Keratinocyte (primary cell): ENCODE measurements around the gene FAM174B. TPM values are rescaled to one million over a fixed set of nuclear protein-coding genes. Genes with fewer than 3 reads are reported as not detected.

Experiments used
- DNase-seq: peaks from one replicate; pipeline ENCODE4 v3.0.0-alpha.2; 2011; ENCODE audit warnings: low read depth, missing footprints, low spot score
- FAIRE-seq: peaks from 2 replicates; lab custom pipeline; 2011; peaks lifted over from hg19 to GRCh38; lab: Jason Lieb, UNC
- H2AFZ ChIP-seq: 2 replicates; pipeline ENCODE4 v1.6.0; 2012; ENCODE audit warnings: low read length, control low read depth, inconsistent platforms; ENCODE audit not compliant: control insufficient read depth
- H3K27ac ChIP-seq: 2 replicates; pipeline ENCODE4 v1.5.1; 2011; ENCODE audit warnings: low read length; ENCODE audit not compliant: control insufficient read depth, insufficient read depth
- H3K27me3 ChIP-seq: 3 replicates; pipeline ENCODE4 v1.6.0; 2011; ENCODE audit warnings: low read length; ENCODE audit not compliant: control insufficient read depth, insufficient read depth; ENCODE audit errors: extremely low read depth
- H3K36me3 ChIP-seq, 2 experiments: 2 replicates in 1 of 2; 3 replicates in 1 of 2; pipeline ENCODE4 v1.5.1; 2011; ENCODE audit warnings: low read length in 2 of 2, mild to moderate bottlenecking in 1 of 2; ENCODE audit not compliant: control insufficient read depth in 2 of 2, insufficient read depth in 2 of 2; ENCODE audit errors: extremely low read depth in 1 of 2
- H3K4me1 ChIP-seq: 3 replicates; pipeline ENCODE4 v1.5.1; 2011; ENCODE audit warnings: low read length; ENCODE audit not compliant: control insufficient read depth, insufficient read depth; ENCODE audit errors: extremely low read depth
- H3K4me2 ChIP-seq: 3 replicates; pipeline ENCODE4 v1.6.0; 2011; ENCODE audit warnings: low read depth, low read length; ENCODE audit not compliant: control insufficient read depth, insufficient read depth; ENCODE audit errors: extremely low read depth
- H3K4me3 ChIP-seq, 3 experiments: fragments of 200-600 bp in 1 of 3; sonication (generic) in 1 of 3; 2 replicates in 2 of 3; 3 replicates in 1 of 3; pipeline ENCODE4 v1.5.1; 2011 to 2016; ENCODE audit warnings: low read length in 3 of 3, mild to moderate bottlenecking in 3 of 3, control low read depth in 2 of 3, inconsistent platforms in 1 of 3, low read depth in 1 of 3, mixed read lengths in 1 of 3, mixed run types in 1 of 3, moderate library complexity in 1 of 3; ENCODE audit not compliant: control insufficient read depth in 2 of 3, insufficient read depth in 2 of 3; ENCODE audit errors: extremely low read depth in 1 of 3
- H3K79me2 ChIP-seq: 2 replicates; pipeline ENCODE4 v1.6.0; 2012; ENCODE audit warnings: low read length; ENCODE audit not compliant: control insufficient read depth, insufficient read depth
- H3K9ac ChIP-seq: 3 replicates; pipeline ENCODE4 v1.6.0; 2011; ENCODE audit warnings: low read length; ENCODE audit not compliant: control insufficient read depth, insufficient read depth; ENCODE audit errors: extremely low read depth
- H3K9me1 ChIP-seq: 3 replicates; pipeline ENCODE4 v1.6.0; 2011; ENCODE audit warnings: low read length; ENCODE audit not compliant: control insufficient read depth, insufficient read depth; ENCODE audit errors: extremely low read depth
- H3K9me3 ChIP-seq: 2 replicates; pipeline ENCODE4 v1.5.1; 2012; ENCODE audit warnings: low read depth, low read length; ENCODE audit not compliant: control insufficient read depth
- H4K20me1 ChIP-seq: 3 replicates; pipeline ENCODE4 v1.6.0; 2011; ENCODE audit warnings: low read length; ENCODE audit not compliant: control insufficient read depth, insufficient read depth; ENCODE audit errors: extremely low read depth
- EZH2 ChIP-seq: IDR thresholded peaks from one replicate; pipeline ENCODE4 v1.6.1; 2012; ENCODE audit warnings: inconsistent platforms, mild to moderate bottlenecking, low read length, moderate library complexity
- dilution Hi-C: fragments of 300-500 bp; cut with MboI; formaldehyde crosslinking; loops from one replicate; pipeline ENCODE4 v1.7.0; 2020; ENCODE audit warnings: low sequenced_read_pairs; ENCODE audit not compliant: extremely low pct_ligation_motif_present
- polyA plus RNA-seq, 5 experiments: library from polyadenylated mRNA; depleted of rRNA in 3 of 5; stranded (reverse) in 3 of 5; stranded (forward) in 1 of 5; unstranded in 1 of 5; fragments of >200 nt; gene quantifications; 1 replicate in 1 of 5; 2 replicates in 3 of 5; 3 replicates in 1 of 5; pipeline versions ENCODE4 v1.2.1 to v1.2.3, GENCODE V29; 2011 to 2012; ENCODE audit warnings: missing spikeins in 2 of 5, low read depth in 1 of 5, low replicate concordance in 1 of 5
- TF ChIP-seq, protein P1 (sequence below), 3 experiments: IDR thresholded peaks in 1 of 3; conservative IDR thresholded peaks in 1 of 3; optimal IDR thresholded peaks in 1 of 3; 2 replicates in 2 of 3; 3 replicates in 1 of 3; pipeline versions ENCODE3 to v1.5.1; 2011; ENCODE audit warnings: low read length in 3 of 3, mild to moderate bottlenecking in 3 of 3, moderate library complexity in 2 of 3, control low read depth in 1 of 3, inconsistent platforms in 1 of 3; ENCODE audit not compliant: insufficient read depth in 2 of 3; ENCODE audit errors: extremely low read depth in 1 of 3

FAM174B gene
- polyA plus RNA-seq, 1 donor (not counting 4 experiments of a cell fraction or from before 2014, with no cell fraction given): 0.73 TPM

- dilution Hi-C loops: no loop called here
- Histone ChIP-seq H3K9me3 (no peaks in the 10 kb centered on the region), H3K27ac (no peak overlapping the region), H3K4me3 (no peak overlapping the region), H3K27me3 (peaks cover 30% of the 10 kb centered on the region), H3K79me2 (no peaks in the 10 kb centered on the region), H3K4me2 (peak overlapping the region; percentile 15), H3K9ac (no peak overlapping the region), H4K20me1 (no peaks in the 10 kb centered on the region), H3K36me3 (no peaks in the 10 kb centered on the region), H2AFZ (no peak overlapping the region), H3K9me1 (no peaks in the 10 kb centered on the region), H3K4me1 (no peaks in the 10 kb centered on the region)
- no peak for DNase-seq
- no peak for FAIRE-seq
- TF ChIP-seq, protein P1, sequence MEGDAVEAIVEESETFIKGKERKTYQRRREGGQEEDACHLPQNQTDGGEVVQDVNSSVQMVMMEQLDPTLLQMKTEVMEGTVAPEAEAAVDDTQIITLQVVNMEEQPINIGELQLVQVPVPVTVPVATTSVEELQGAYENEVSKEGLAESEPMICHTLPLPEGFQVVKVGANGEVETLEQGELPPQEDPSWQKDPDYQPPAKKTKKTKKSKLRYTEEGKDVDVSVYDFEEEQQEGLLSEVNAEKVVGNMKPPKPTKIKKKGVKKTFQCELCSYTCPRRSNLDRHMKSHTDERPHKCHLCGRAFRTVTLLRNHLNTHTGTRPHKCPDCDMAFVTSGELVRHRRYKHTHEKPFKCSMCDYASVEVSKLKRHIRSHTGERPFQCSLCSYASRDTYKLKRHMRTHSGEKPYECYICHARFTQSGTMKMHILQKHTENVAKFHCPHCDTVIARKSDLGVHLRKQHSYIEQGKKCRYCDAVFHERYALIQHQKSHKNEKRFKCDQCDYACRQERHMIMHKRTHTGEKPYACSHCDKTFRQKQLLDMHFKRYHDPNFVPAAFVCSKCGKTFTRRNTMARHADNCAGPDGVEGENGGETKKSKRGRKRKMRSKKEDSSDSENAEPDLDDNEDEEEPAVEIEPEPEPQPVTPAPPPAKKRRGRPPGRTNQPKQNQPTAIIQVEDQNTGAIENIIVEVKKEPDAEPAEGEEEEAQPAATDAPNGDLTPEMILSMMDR (optimal IDR thresholded peaks at IDR 0.05 in 1 of 3, IDR thresholded peaks at IDR 0.05 in 1 of 3, conservative IDR thresholded peaks at IDR 0.05 in 1 of 3; ENCODE audit: extremely low read depth in 1 of 3, insufficient read depth in 2 of 3, low read length in 3 of 3): no peak
- TF ChIP-seq EZH2: peak; percentile 14
These were observed 514 bp upstream of the FAM174B start for GRCh38 chr15:92656089-92656488.

DNA sequence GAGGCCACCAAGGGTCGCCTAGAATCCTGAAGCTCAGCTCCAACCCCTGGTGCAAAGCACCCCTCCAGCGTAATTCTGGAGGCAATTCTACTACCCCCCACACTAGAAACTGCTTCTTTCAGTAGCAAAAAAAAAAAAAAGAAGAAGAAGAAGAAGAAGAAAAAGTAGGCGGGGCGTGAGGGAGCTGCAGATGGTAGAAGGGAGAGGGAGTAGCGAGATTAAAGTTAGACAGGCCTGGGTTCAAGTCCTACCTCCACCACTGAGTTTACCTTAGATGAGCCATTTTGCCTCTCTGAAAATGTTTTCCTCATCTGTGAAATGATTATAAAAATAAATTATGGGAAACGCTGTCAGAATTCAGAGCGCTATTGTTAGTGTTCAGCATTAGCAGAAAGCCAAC is 913 bp downstream of the FAM174B start:
- Histone ChIP-seq H3K4me1 (no peaks in the 10 kb centered on the region), H3K36me3 (no peaks in the 10 kb centered on the region), H3K4me3 (no peak overlapping the region), H2AFZ (no peak overlapping the region), H3K27ac (no peak overlapping the region), H3K9ac (no peak overlapping the region), H3K27me3 (peaks cover 30% of the 10 kb centered on the region), H3K4me2 (no peak overlapping the region), H3K9me3 (no peaks in the 10 kb centered on the region), H3K79me2 (no peaks in the 10 kb centered on the region), H4K20me1 (no peaks in the 10 kb centered on the region), H3K9me1 (no peaks in the 10 kb centered on the region)
- no peak for FAIRE-seq
- dilution Hi-C loops: no loop called here
- DNase-seq: no peak
- TF ChIP-seq, protein P1 (optimal IDR thresholded peaks at IDR 0.05 in 1 of 3, IDR thresholded peaks at IDR 0.05 in 1 of 3, conservative IDR thresholded peaks at IDR 0.05 in 1 of 3; ENCODE audit: extremely low read depth in 1 of 3, insufficient read depth in 2 of 3, low read length in 3 of 3): no peak
- no peak for TF ChIP-seq EZH2
